Left cardiac atrium (tissue), 4 donors: Measurements from ENCODE around the gene CDC73. TPM values are rescaled to one million over a fixed set of nuclear protein-coding genes. Genes with fewer than 3 reads are reported as not detected.
"Not testable (repeated sequence)": the region's sequence is repeated elsewhere in the genome, so short reads cannot be mapped to it uniquely, and the experiment has no call there.

Experiments
- ATAC-seq, 2 donors: fragments of 200-7000 bp; cut with Tn5 transposase; one replicate each; pipeline ENCODE4 v1.9.1; 2020; ENCODE audit warnings: mild to moderate bottlenecking in 2 of 2, moderate library complexity in 2 of 2
- DNase-seq: peaks from one replicate; pipeline ENCODE4 v3.0.0-alpha.2; 2020
- intact Hi-C, 2 donors: fragments of 100-400 bp; cut with DNase I; formaldehyde crosslinking; loops; one replicate each; pipeline versions ENCODE4 v1.14.1 to v1.15.1; 2022 to 2023
- total RNA-seq, 2 donors: library from RNA; stranded (reverse); fragmentation: NEBNext Ultra II Directional; extraction: Animal tissue kit (Norgen Biotek cat#: 25700); gene quantifications; one replicate each; pipeline ENCODE4 v1.2.1, GENCODE V29; 2021
- donor health status: DM: no; HTN: yes; CAD: no.
- donor health status: DM: no; HTN: yes; CAD: no; lungs with severe emphysema.
- donor health status: DM: yes; HTN: yes; CAD: no.
- donor health status: Dilated cardiomyopathy.

The CDC73 gene
- total RNA-seq, 2 donors from 2014 or later, result 40.4 to 42.8 TPM

DNA sequence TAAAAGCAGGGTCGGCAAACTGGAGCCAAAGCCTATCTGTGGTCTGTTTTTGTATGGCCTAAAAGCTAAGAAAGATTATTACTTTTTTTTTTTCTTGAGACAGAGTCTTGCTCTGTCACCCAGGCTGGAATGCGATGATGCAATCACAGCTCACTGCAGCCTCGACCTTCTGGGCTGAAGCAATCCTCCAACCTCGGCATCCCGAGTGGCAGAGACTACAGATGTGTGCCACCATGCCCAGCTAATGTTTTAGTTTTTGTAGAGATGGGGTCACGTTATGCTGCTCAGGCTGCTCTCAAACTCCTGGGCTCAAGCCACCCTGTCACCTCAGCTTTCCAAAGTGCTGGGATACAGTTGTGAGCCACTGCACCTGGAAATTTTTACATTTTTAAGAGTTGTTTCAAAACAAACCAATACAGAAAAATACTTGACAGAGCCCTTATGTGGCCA, 10.2 kb upstream of the CDC73 start:
- ATAC-seq (peak; percentile 67 to 91), DNase-seq (peak; percentile 68)
- intact Hi-C loops, result no loop called here

DNA sequence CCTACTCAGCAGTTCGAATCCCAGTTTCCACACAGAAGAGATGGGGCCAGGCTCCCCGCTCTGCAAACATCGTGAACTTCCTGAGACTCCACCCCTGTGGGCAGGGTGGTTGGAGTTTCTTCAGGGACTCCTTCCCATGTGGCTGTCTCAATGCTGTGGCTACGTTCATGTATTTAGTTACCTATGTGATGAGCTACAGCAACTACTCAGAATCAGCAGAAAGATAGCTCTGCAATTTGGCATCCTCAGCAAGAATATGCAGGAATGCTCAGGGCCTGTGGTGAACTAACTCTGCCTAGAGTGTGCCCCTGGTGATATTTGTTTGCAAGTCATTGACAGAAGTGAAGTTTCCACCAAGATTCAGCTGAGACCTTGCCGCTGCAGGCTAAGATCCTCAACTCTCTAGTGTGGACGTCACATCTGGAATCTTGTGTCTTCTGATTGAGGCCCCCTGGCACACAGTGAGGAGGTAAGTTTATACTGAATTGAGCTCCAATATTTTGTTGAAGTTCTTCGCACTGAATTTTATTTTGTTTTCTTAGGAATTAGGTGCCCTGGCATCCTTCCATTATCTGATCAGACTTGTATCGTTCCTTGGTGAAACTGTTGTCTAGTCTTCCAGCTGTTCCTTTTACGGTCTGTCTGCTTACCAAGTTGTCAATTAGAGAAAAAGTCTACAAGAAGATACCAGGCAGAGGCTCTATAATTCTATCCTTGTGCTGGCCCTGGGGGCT, 8.4 kb upstream of the CDC73 start:
- ATAC-seq, result no peak
- no peak for DNase-seq
- intact Hi-C loops, result no loop called here

DNA sequence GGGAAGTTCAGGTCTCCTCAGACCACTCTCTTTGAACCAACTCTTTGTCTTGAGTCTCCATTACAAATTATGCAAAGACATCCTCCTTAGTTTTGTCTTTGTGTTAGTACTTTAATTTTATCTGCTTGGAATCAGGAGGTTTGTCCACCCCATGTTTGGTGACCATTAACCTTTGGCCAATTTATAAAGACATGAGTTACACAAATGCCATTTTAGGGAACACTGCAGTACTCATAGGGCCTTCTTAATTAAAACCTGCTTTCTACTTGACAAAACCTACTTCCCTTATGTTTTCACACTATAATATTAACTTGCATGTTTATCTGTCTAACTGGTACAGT, 7.9 kb upstream of the CDC73 start:
- DNase-seq (no peak), ATAC-seq (no peak)
- intact Hi-C loops, result no loop called here

DNA sequence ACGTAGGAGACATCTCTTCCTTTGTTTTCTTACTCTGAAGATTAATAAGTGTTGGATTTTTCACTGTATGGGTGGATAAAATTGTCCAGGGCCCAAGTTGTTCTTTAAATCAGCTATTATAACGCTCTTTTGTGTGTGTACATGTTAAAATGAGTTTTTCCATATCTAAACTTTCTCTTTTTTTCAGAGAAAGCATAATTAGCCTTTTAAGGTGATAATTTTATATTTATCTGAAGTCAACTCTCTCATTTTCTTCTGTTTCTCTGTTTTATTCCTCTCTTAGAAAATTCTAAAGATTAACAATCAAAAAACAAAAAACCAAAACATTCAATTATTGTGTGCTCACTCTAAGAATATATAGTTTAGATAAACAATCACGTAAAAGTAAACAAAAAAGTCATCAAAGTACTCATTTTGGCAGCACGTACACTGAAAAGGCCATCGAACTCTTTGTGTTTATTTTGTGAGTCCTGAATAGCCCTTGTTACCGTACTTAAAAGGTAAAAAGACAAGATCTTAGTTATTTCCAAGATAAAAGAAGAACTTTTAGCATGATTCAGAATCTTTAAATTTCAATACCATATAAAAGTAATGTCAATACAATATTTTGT, 7.2 kb upstream of the CDC73 start:
- DNase-seq (no peak), ATAC-seq (no peak)
- intact Hi-C loops, result no loop called here

DNA sequence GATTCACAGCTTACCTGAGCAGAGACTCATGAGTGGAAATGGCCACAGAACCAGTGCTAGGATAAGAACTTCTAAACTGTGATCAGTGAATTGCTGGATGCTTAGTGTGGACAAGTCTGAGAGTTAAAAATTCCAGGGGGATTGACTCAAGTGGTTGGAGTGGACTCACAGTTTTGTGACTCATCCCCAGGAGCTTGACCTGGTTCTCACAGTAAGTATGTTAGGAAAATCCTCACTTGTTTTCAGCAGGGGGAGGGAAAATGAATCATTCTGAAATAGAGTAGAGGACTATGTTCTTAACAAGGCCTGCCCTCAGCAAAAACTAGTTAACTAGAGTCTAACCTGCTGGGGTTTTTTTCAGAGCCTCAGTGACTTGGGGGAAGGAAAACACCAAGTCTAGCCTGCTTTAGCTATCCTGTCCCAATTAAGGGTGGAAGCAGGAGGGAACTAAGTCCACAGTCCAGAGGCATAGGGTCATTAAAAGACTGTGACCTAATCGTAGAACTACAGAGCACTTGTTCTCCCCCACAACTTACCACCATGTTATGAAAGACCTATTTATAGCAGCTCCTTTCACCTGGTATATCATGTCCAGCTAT, 6.1 kb upstream of the CDC73 start:
- ATAC-seq, result peak; percentile 73 to 97
- intact Hi-C loops, result no loop called here

DNA sequence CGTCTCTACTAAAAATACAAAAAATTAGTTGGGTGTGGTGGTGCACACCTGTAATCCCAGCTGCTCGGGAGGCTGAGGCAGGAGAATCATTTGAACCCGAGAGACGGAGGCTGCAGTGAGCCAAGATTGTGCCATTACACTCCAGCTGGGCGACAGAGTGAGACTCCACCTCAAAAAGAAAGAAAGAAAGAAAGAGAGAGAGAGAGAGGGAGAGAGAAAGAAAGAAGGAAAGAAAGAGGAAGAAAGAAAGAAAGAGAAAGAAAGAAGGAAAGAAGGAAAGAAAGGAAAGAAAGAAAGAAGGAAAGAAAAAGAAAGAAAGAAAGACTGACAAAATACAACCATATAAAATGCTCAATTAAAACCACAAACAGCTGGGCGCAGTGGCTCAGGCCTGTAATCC, 4.7 kb upstream of the CDC73 start:
- DNase-seq, intact Hi-C loops, ATAC-seq: not testable (repeated sequence)

More for the DNA sequence above, 6.1 kb upstream of the CDC73 start:
- no peak for DNase-seq

DNA sequence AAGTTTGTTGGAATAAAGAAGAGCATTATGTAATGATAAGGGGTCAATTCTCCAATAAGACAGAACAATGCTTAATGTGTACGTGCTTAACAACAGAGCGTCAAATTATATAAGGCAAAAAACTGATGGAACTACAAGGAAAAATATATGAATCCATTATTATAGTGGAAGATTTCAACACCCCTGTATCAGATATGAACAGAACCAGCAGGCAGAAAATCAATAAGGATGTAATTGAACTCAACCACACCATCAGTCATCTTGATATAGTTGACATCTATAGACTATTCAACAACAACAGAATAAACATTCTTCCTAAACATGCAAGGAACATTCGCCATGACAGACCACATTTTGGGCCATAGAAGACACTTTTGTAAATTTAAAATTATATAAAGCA, 3.6 kb upstream of the CDC73 start:
- intact Hi-C loops, result no loop called here
- no peak for DNase-seq
- no peak for ATAC-seq

DNA sequence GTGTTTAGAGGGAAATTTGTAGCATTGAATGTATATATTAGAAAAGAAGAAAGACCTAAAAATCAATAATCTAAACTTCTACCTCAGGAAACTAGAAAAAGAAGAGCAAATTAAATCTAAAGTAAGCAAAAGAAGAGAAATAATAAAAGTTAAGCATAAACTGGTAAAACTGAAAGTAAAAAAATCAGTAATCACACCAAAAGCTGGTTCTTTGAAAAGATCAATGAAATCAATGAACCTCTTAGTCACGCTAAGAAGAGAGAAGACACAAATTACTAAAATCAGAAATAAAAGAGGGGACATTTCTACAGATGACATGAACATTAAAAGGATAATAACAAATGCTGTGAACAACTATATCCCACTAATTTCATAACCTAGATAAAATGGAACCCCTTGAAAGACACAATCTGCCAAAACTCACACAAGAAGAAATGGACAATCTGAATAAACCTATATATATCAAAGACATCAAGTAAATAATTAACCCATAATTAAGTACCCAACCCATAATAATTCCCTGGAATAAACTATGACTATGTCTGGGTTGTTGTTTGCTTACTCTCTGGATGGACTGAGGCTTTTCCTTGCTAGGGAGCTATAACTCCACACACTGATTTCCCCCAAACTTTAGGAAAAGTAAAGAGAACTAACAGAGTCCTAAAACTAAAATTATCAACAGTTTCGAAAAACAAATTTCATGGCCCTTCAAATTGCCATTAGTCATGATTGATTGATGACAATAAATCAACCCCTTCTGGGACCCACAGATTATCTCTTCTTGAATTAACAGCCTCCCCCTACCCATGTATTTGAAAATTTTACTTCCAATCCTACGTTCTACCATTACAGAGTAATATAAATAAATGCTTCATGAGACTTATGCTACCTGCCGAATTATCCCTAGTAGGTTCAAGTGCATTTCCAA, 2.8 kb upstream of the CDC73 start:
- ATAC-seq (no peak), DNase-seq (no peak)
- intact Hi-C loops, result no loop called here

DNA sequence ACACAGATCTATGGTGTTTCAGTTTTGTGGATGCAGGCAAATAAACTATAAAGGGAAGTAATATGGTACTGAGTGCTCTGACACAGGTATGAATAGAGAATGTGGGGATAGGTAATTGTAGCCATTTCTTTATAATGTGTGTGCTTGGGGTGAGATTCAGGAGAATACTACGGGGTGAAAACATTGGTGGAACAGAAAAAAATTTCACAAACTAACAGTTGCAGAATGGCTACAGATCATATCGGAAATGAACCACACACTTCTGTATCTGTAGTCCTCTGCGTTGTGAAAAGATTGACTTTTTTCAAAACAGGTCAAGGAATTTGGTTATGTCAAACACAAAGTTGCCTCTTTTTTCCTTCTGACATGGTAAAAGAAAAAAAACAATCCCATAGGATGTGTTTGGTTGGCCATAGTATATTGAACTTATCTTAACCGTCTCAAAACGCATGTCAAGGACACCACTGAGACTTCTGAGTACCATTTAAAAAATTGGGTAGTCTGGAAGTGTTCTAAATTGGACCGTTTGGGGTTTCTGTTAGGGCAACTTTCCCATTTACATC, 1.1 kb upstream of the CDC73 start:
- no peak for DNase-seq
- intact Hi-C loops, result loop anchor here in 1 of 2 donors (5.0 to 10.0 kb wide), 2 partner anchors 63 to 306 kb away; partner anchors contain the start of genes RO60 and UCHL5
- ATAC-seq, result no peak

DNA sequence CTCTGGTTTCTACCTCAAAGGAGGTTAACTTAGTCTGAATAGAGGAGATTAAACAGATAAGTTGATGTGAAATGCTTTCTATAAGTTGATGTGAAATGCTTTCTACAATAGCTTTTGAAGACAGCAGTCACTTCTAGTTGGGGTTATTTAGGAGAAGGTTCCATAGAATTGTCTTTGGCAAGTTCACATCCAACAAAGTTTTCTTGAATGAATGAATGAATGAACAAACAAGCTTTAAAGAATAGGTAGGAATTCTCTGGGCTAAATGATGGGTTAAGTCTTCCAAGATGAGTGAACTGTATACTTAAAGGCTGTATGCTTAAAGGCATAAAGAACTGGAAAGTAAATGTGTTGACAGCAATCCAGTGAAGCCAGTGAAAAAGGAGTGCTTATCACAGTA, 1.9 kb downstream of the CDC73 start:
- no peak for ATAC-seq
- no peak for DNase-seq
- intact Hi-C loops, result loop anchor here in 1 of 2 donors (5.0 to 10.0 kb wide), 2 partner anchors 66 to 309 kb away; partner anchors contain the start of genes RO60 and UCHL5

DNA sequence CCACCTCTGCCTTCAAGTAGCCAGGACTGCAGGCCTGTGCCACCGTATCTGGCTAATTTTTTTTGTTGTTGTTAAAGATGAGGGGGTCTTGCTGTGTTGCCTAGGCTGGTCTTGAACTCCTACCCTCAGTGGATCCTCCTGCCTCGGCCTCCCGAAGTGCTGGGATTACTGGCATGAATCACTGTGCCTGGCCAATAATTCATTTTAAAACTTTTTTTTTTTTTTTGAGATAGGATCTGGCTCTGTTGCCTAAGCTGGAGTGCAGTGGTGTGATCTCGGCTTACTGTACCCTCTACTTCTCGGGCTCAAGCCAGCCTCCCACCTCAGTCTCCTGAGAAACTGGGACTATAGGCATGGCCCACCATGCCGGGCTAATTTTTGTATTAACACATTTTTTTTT, 3.5 kb downstream of the CDC73 start:
- no peak for DNase-seq

DNA sequence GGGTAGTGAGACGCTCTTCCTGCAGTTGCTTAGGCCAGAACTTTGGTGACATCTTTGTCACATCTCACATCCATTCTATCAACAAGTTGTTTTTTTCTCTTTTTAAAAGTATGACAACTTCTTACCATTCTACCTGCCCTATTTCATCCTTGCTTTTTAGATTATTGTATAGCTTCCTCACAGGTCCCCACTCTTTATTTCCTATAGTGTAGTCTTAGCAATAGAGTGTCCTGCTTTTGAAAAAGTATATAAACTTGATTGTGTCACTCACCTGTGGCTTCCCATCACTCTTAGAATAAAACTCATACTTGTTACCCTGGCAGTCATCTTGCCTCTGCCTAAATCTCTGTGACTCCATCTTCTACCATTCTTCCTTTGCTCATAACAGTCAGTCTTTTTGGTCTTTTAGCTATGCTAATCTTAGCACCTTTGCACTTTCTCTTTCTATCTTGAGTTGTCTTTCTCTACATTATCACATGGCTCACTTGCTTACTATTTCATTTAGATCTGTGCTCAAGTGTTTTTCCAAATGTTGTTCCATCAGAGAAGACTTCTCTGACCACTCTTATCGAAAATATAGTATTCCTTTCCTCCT, 9.5 kb downstream of the CDC73 start:
- ATAC-seq, result no peak
- no peak for DNase-seq
- intact Hi-C loops, result no loop called here

More for the DNA sequence above, 3.5 kb downstream of the CDC73 start:
- intact Hi-C loops, result loop anchor here in 1 of 2 donors (10.0 kb wide), 1 partner anchor 311 kb away; no protein-coding TSS in a partner anchor
- no peak for ATAC-seq

DNA sequence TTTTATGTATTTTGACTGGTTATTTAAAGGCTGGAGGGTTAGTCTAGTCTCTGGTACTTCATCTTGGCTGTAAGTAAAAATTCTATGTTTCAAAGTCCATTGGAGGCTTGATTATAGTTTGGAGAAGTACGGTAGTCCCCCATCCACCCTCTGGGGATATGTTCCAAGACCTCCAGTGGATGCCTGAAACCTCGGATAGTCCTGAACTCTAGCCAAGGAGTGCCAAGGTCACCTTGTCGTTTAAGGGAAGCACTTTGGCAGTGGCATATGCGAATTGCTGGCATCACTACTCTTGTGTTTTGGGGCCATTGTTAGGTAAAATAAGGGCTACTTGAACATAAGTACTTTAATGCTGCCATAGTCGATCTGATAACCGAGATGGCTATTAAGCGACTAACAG, 18.4 kb downstream of the CDC73 start:
- DNase-seq (no peak), ATAC-seq (no peak)
- intact Hi-C loops, result loop anchor here in 1 of 2 donors (10.0 kb wide), 1 partner anchor 1325 kb away; no protein-coding TSS in a partner anchor

DNA sequence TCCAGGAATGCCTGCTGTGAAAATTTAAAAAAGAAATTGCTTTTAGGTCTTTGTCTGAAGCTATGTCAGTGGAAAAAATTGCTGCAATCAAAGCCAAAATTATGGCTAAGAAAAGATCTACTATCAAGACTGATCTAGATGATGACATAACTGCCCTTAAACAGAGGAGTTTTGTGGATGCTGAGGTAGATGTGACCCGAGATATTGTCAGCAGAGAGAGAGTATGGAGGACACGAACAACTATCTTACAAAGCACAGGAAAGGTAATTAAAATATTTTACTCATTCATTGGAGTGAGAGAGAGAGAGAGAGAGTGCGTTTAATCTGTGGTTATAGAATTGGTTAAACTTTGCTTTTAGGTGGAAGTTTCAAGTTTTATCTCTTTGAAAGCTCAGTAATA, 20.0 kb downstream of the CDC73 start:
- ATAC-seq (no peak), DNase-seq (no peak)
- intact Hi-C loops, result loop anchor here in 1 of 2 donors (10.0 kb wide), 1 partner anchor 1323 kb away; no protein-coding TSS in a partner anchor

DNA sequence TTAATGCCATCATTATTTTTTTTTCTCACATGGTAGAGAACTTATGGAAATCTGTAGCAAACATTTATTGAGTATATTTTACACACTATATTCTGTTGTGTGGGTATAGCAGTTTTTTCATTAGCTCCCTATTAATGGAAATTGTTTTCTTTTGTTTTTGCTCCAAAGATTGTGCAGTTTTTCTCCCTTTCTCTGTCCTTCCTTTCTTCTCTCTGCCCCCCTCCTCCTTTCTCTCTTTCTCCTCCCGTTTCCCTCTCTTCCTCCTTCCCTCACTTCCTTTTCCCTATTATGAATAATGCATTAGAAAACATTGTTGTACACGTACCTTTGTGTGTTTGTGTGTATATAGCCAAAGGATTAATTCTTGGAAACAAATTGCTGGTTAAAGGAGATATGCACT, 20.6 kb downstream of the CDC73 start:
- DNase-seq (no peak), ATAC-seq (no peak)
- intact Hi-C loops, result loop anchor here in 1 of 2 donors (10.0 kb wide), 1 partner anchor 1322 kb away; no protein-coding TSS in a partner anchor

DNA sequence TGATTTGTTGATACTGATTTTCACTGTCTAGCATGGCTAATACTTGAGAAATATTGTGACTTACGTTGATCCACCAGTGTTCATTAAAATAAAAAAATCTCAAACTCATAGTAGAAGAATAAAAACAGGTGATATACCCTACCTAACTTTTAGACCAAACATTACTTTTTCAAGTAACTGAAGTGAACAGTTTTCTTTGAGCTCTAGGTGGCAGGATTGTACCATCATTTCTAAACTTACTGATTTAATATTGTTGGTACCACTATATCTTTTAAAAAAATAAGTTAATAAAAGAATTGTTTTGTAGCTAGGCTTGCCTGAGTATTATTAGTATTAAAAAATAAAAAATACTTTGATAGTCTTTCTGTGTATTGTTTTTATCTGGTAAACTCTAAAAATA, 21.5 kb downstream of the CDC73 start:
- ATAC-seq, result no peak
- no peak for DNase-seq
- intact Hi-C loops, result loop anchor here in 1 of 2 donors (10.0 kb wide), 1 partner anchor 1322 kb away; no protein-coding TSS in a partner anchor

DNA sequence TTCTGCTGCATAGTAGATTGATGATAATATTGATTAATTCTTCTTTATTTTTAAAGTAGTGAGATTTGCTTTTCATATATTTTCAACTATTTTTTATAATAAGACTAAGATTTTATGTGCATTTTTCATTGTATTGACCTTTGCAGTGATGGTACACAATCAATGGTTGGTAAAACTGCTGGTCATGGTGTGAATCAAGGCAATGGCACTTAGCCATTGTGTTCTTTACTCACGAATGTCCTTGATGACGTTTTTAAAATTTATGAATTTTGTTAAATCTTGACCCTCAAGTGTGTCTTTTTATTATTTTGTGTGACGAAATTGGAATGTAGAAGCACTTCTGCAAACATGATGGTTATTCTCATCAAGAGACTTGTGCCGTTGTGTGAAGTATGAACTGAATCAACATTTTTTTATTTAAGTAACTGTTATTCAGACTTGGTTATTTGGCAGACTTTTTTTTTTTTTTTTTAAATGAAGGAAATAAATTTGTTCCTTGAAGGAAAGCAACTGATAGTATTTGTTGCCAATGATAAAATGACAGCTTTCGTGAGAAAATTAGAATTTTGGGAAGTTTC, 22.6 kb downstream of the CDC73 start:
- DNase-seq (no peak), ATAC-seq (no peak)
- intact Hi-C loops, result loop anchor here in 1 of 2 donors (10.0 kb wide), 1 partner anchor 1320 kb away; no protein-coding TSS in a partner anchor

DNA sequence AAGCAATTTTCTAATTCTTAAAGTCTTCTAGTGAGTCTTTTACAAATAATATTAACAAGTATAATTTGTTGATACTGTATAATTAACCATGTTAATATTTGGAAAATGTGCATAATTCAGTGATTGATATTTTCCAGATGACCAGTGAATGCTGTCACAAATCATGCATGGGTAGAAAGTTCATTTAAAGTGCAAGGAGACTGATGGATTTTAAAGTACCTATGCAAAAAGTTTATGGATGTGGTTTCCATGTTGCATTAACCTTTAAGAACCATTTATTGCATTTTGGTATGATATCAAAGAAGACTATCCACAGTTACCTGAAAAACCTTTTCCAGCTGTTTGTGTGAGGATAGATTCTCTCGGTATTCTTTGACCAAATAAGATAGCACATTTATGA, 23.2 kb downstream of the CDC73 start:
- no peak for ATAC-seq
- DNase-seq, result no peak
- intact Hi-C loops, result loop anchor here in 1 of 2 donors (10.0 kb wide), 1 partner anchor 1320 kb away; no protein-coding TSS in a partner anchor
